ENCODE measurements around the gene SLC23A2. TPM values are rescaled to one million over a fixed set of nuclear protein-coding genes. Genes with fewer than 3 reads are reported as not detected.

SLC23A2 gene
- total RNA-seq, 1 experiment from 2014 or later = 22.3 TPM

- H3K27ac ChIP-seq = no peak overlapping the region
- POLR2A ChIA-PET (ENCODE audit: unreplicated experiment) = interaction anchor here (0.7 kb wide), 1 partner anchor 85 kb away, joined by 3 read pairs; no protein-coding TSS in a partner anchor
- DNase-seq = no peak
- intact Hi-C loops (cut with micrococcal nuclease; ENCODE audit: unreplicated experiment) = no loop called here
- H3K36me3 ChIP-seq (ENCODE audit: low read depth) = peaks cover 6% of the 10 kb centered on the region; the same call in 1 of the 2 replicates
- TF ChIP-seq EZH2 (IDR thresholded peaks at IDR 0.05; ENCODE audit: low read depth) (no peak), CTCF (conservative IDR thresholded peaks at IDR 0.05) (no peak)
- peaks cover 6% of the 10 kb centered on the region; the same call in 1 of the 2 replicates for H3F3A ChIP-seq (ENCODE audit: insufficient read depth, low read depth)
- CTCF ChIA-PET = no interaction called here
- no peaks in the 10 kb centered on the region for H3K9me2 ChIP-seq (ENCODE audit: insufficient read depth)
- H3K79me2 ChIP-seq (ENCODE audit: low read depth) = peaks cover 77% of the 10 kb centered on the region
- BruUV-seq (replicated peaks) = no TSS peak
- H3K27me3 ChIP-seq (ENCODE audit: insufficient read depth, low read depth) = no peaks in the 10 kb centered on the region
- H4K20me1 ChIP-seq (ENCODE audit: insufficient read depth) = peaks cover 19% of the 10 kb centered on the region; the same call in 1 of the 2 replicates
- H3K4me1 ChIP-seq (replicated peaks; ENCODE audit: insufficient read depth) = no peaks in the 10 kb centered on the region
- H3K4me3 ChIP-seq = no peak overlapping the region
- H3K9me3 ChIP-seq (ENCODE audit: insufficient read depth, low read depth) = no peaks in the 10 kb centered on the region
- no peak overlapping the region for H3K4me2 ChIP-seq
- H2AFZ ChIP-seq = no peak overlapping the region
These were observed 11.7 kb downstream of the SLC23A2 start for GRCh38 chr20:4989570-4989969.

GRCh38 chr20:4987130-4987529 lies 14.2 kb downstream of the SLC23A2 start:
- ChIA-PET CTCF (no interaction called here), POLR2A (ENCODE audit: unreplicated experiment) (no interaction called here)
- no peaks in the 10 kb centered on the region for H3K9me3 ChIP-seq (ENCODE audit: insufficient read depth, low read depth)
- no peak overlapping the region for H3K4me2 ChIP-seq
- peaks cover 6% of the 10 kb centered on the region; the same call in 1 of the 2 replicates for H3F3A ChIP-seq (ENCODE audit: insufficient read depth, low read depth)
- intact Hi-C loops (cut with micrococcal nuclease; ENCODE audit: unreplicated experiment) = no loop called here
- H3K36me3 ChIP-seq (ENCODE audit: low read depth) = peaks cover 6% of the 10 kb centered on the region; the same call in 1 of the 2 replicates
- TF ChIP-seq EZH2 (IDR thresholded peaks at IDR 0.05; ENCODE audit: low read depth) (no peak), CTCF (conservative IDR thresholded peaks at IDR 0.05) (no peak)
- peaks cover 63% of the 10 kb centered on the region for H3K79me2 ChIP-seq (ENCODE audit: low read depth)
- H3K27ac ChIP-seq = peak overlapping the region; percentile 31; the same call in 1 of the 2 replicates
- H4K20me1 ChIP-seq (ENCODE audit: insufficient read depth) = peaks cover 11% of the 10 kb centered on the region; the same call in 1 of the 2 replicates
- no peaks in the 10 kb centered on the region for H3K9me2 ChIP-seq (ENCODE audit: insufficient read depth)
- H2AFZ ChIP-seq = no peak overlapping the region
- no peaks in the 10 kb centered on the region for H3K4me1 ChIP-seq (replicated peaks; ENCODE audit: insufficient read depth)
- BruUV-seq (replicated peaks) = no TSS peak
- DNase-seq = no peak
- H3K27me3 ChIP-seq (ENCODE audit: insufficient read depth, low read depth) = no peaks in the 10 kb centered on the region
- no peak overlapping the region for H3K4me3 ChIP-seq

GRCh38 chr20:4985658-4986057 lies 15.7 kb downstream of the SLC23A2 start:
- BruUV-seq (replicated peaks) = no TSS peak
- intact Hi-C loops (cut with micrococcal nuclease; ENCODE audit: unreplicated experiment) = no loop called here

More at GRCh38 chr20:4985658-4986057, 15.7 kb downstream of the SLC23A2 start:
- Histone ChIP-seq H3K9me3 (ENCODE audit: insufficient read depth, low read depth) (no peaks in the 10 kb centered on the region), H3K27ac (no peak overlapping the region), H3K9me2 (ENCODE audit: insufficient read depth) (no peaks in the 10 kb centered on the region), H3K79me2 (ENCODE audit: low read depth) (peaks cover 64% of the 10 kb centered on the region), H3F3A (ENCODE audit: insufficient read depth, low read depth) (peaks cover 8% of the 10 kb centered on the region; the same call in 1 of the 2 replicates), H3K27me3 (ENCODE audit: insufficient read depth, low read depth) (no peaks in the 10 kb centered on the region), H2AFZ (no peak overlapping the region), H3K4me3 (no peak overlapping the region), H4K20me1 (ENCODE audit: insufficient read depth) (peaks cover 5% of the 10 kb centered on the region; the same call in 1 of the 2 replicates), H3K4me2 (no peak overlapping the region), H3K4me1 (replicated peaks; ENCODE audit: insufficient read depth) (no peaks in the 10 kb centered on the region), H3K36me3 (ENCODE audit: low read depth) (peaks cover 6% of the 10 kb centered on the region; the same call in 1 of the 2 replicates)
- TF ChIP-seq CTCF (conservative IDR thresholded peaks at IDR 0.05) = no peak
- no peak for TF ChIP-seq EZH2 (IDR thresholded peaks at IDR 0.05; ENCODE audit: low read depth)
- CTCF ChIA-PET = no interaction called here
- POLR2A ChIA-PET (ENCODE audit: unreplicated experiment) = no interaction called here
- no peak for DNase-seq

Measured in PC-9 (cell line).